Naive B cell (primary cell): Measurements from ENCODE around the gene BHLHE41. TPM values are rescaled to one million over a fixed set of nuclear protein-coding genes. Genes with fewer than 3 reads are reported as not detected.

Experiments
- ATAC-seq, 2 donors: fragments of 150-1000 bp; cut with Tn5 transposase; 2 replicates each; pipeline ENCODE4 v1.10.0; 2021; ENCODE audit warnings: low read depth in 2 of 2, mild to moderate bottlenecking in 2 of 2, moderate library complexity in 2 of 2
- DNase-seq: peaks from one replicate; pipeline ENCODE4 v3.0.0; 2022
- H3K27ac Mint-ChIP-seq, 6 donors: one replicate each; pipeline ENCODE4 v1.8.0; 2020 to 2022; ENCODE audit warnings: mild to moderate bottlenecking in 6 of 6, mixed read lengths in 6 of 6, moderate library complexity in 5 of 6, inconsistent platforms in 2 of 6
- H3K27me3 Mint-ChIP-seq, 3 donors: one replicate each; pipeline ENCODE4 v1.8.0; 2021 to 2022; ENCODE audit warnings: mixed read lengths in 3 of 3, mild to moderate bottlenecking in 1 of 3
- H3K36me3 Mint-ChIP-seq, 2 donors: one replicate each; pipeline ENCODE4 v1.8.0; 2020 to 2022; ENCODE audit warnings: mixed read lengths in 2 of 2, inconsistent platforms in 1 of 2, mild to moderate bottlenecking in 1 of 2
- H3K4me1 Mint-ChIP-seq, 3 donors: one replicate each; pipeline ENCODE4 v1.8.0; 2020 to 2022; ENCODE audit warnings: mixed read lengths in 3 of 3, inconsistent platforms in 1 of 3, mild to moderate bottlenecking in 1 of 3, moderate library complexity in 1 of 3
- H3K4me3 Mint-ChIP-seq, 8 donors: one replicate each; pipeline ENCODE4 v1.8.0; 2020 to 2022; ENCODE audit warnings: mild to moderate bottlenecking in 8 of 8, mixed read lengths in 8 of 8, moderate library complexity in 8 of 8, inconsistent platforms in 2 of 8
- H3K9me3 Mint-ChIP-seq, 7 donors: one replicate each; pipeline ENCODE4 v1.8.0; 2020 to 2022; ENCODE audit warnings: mixed read lengths in 7 of 7, mild to moderate bottlenecking in 5 of 7, inconsistent platforms in 2 of 7, moderate library complexity in 1 of 7
- polyA plus RNA-seq, 6 donors: library from polyadenylated mRNA; unstranded; fragments of 300-500 nt; fragmentation: Illumina TruSeq; gene quantifications; one replicate each; pipeline ENCODE4 v1.2.3, GENCODE V29; 2021; ENCODE audit warnings: low read depth in 6 of 6

BHLHE41 gene
- polyA plus RNA-seq, 6 donors from 2014 or later: 0.56 to 5.7 (median 2.3) TPM; not detected in 1

DNA sequence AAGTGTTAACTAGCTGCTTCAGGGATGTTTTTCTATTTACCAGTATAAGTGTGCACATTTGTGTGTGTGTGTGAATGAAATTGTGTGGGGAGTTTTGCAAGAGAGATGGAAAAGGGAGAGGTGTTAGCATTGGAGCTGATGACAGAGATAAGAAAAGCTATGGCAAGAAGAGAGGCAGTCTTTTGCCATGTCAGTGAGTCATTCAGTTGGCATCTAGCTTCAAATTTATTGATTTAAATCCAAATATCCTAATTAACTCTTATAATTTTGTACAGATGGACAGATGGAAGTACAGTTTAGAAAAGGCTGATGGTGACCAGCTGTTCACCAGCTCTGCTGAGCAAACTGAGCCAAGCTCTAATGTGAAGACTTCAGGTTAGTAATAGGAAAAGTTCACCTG is 3.3 kb upstream of the BHLHE41 start:
- H3K27ac Mint-ChIP-seq: peak overlapping the region in 1 of 6 donors; percentile 21
- H3K9me3 Mint-ChIP-seq: no peaks in the 10 kb centered on the region
- peaks cover 38 to 64% (median 61%) of the 10 kb centered on the region in 3 donors for H3K4me1 Mint-ChIP-seq
- H3K36me3 Mint-ChIP-seq: no peaks in the 10 kb centered on the region
- ATAC-seq (no peak), DNase-seq (no peak)
- H3K27me3 Mint-ChIP-seq: peaks cover 0 to 21% (median 1%) of the 10 kb centered on the region in 3 donors
- peak overlapping the region in 1 of 8 donors; percentile 92 for H3K4me3 Mint-ChIP-seq

DNA sequence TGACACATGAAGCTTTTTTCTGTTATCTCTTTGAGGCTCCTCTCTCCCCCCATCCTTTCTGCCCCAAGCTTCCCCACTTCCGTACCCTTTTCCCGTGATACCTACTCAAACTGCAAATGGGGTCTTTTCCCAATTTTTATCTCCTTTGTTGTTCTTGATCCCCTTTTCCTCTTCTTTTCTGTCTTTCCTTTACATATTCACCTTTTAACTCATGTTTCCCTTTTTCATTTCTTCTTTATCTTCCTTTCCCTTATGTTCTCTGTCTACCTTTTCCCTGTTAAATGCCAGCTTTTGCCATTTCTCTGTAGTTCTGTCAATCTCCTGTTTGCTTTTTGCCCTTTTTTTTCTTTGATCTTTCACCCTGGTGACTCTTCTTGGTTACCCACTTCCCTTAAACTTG is 2.6 kb upstream of the BHLHE41 start:
- DNase-seq: no peak
- Mint-ChIP-seq H3K4me3 (peak overlapping the region in 6 of 8 donors; percentile 64 to 97 (median 94)), H3K9me3 (no peaks in the 10 kb centered on the region), H3K27me3 (peaks cover 0 to 19% (median 5%) of the 10 kb centered on the region in 3 donors), H3K36me3 (no peaks in the 10 kb centered on the region), H3K27ac (peak overlapping the region in 4 of 6 donors; percentile 21 to 71 (median 46)), H3K4me1 (peaks cover 42 to 62% (median 57%) of the 10 kb centered on the region in 3 donors)
- ATAC-seq: no peak

DNA sequence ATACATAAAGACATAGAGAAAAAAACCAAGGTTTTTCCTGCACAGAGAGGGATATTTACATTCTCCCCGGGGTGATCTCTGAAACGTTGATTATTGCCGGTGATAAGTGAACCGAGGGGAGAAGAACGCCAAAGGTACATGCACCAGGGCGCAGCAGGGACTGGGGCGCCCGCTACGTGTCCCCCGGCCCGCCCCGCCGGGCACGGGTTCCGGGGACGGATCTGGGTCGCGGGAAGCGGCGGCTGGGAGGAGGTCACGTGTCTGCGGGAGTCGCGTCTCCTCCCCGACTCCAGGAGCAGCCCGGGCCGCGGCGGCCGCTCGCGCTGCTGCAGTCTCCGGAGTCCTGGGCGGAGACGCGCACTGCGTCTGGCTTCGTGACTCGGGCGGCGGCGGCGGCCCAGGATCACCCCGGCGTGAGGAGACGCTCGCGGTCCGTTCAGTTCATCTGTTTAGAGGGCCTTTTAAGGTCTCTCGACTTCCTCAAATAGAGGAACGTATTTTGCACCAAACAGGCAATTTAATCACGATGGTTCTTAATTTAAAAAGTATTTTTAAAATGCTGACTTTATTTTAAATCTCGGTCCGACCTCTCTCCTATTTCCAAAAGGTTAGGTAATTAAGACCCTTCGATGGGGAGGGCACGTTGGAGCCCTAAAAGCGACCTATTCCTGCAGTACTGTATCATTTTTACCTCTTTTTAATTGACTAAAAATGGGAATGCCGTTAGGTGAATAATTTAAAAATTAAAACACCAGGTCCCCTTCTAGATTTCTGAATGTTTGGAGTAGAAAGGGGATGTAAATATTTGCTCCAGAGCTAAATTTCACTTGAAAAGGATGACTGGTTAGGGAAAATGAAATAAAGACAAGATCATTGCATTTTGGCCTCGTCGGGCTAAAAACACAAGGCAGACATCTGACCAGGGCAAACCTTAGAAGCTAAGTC is 1.8 kb upstream of the BHLHE41 start:
- Mint-ChIP-seq H3K4me1 (peaks cover 44 to 66% (median 58%) of the 10 kb centered on the region in 3 donors), H3K27ac (peak overlapping the region in 3 of 6 donors; percentile 81 to 90 (median 87)), H3K27me3 (peaks cover 0 to 22% (median 8%) of the 10 kb centered on the region in 3 donors), H3K36me3 (no peaks in the 10 kb centered on the region), H3K9me3 (no peaks in the 10 kb centered on the region), H3K4me3 (peak overlapping the region; percentile 92 to 97 (median 95))
- ATAC-seq (peak; percentile 46 to 48), DNase-seq (peak; percentile 70)

DNA sequence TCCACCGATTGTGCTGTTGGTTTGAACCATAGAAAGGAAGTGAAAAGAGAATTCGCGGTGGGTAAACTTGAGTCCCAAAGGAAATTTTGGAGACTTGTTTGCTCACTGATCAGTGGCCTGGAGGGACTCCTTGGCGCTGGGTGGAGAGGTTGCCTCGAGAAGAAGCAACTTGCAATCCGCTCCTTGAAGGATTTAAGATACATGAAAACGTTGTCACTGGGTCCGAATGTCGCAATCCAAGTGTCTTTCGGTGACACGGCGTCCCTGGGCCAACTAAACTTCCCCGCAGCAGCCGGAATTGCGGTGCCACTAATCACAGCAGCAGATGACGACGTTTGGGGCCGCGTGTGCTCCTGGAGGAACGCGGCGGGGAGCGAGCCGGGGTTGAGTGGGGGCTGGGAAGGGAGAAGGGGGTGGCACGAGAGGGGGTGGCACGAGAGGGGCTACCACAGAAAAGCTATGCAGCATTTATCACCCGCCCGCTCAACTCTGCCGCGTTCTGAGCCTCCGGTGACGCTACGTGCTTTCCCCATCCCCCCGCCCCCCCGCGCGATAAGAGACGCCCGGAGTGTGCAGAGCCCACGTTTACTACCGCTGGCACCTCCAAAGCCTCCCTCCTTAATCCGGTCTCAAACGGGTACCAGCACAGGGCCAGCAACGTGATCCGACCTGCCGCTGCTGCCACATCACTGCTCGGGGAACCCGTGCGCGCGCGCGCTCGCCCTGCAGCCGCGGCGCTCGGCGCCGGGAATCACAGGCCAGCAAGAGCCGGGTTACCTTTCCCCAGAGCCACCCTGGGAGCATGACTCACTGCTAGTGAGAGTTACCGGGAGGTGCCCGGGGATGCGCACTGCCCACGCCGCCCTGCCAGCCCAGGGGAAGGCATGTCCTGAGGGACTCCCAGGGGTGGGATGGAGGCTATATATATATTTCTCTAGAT is 833 bp upstream of the BHLHE41 start:
- ATAC-seq: peak; percentile 21 to 27
- DNase-seq: peak; percentile 42
- Mint-ChIP-seq H3K4me1 (peaks cover 40 to 61% (median 54%) of the 10 kb centered on the region in 3 donors), H3K27ac (peak overlapping the region; percentile 54 to 95 (median 88)), H3K27me3 (peaks cover 0 to 25% (median 8%) of the 10 kb centered on the region in 3 donors), H3K4me3 (peak overlapping the region; percentile 92 to 97 (median 95)), H3K36me3 (no peaks in the 10 kb centered on the region), H3K9me3 (no peaks in the 10 kb centered on the region)

DNA sequence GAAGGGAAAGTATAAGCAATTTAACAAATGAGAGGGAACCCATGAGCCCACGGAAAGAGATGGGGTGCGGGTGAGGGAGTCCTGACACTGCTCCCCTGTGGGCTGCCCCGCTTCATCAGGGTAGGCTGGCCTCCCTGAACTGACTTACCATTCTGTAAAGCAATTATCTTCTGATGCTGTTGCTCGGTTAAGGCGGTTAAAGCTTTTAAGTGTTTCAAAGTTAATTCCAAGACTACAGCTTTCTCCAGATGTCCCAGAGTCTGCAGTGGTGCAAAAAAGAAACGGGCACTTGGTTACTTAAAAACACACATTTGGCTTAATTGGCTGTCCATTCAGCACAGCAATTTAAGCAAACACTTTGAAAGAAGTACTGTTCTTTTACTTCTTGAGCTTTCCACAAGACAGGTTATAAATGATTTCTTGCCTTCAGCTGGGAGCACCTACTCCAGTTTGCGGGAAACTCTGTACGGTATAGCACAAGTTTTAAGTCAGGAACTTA is 1.3 kb downstream of the BHLHE41 start:
- DNase-seq (no peak), ATAC-seq (no peak)
- Mint-ChIP-seq H3K27me3 (peaks cover 0 to 29% (median 12%) of the 10 kb centered on the region in 3 donors), H3K4me3 (peak overlapping the region; percentile 92 to 97 (median 94)), H3K9me3 (no peaks in the 10 kb centered on the region), H3K4me1 (peaks cover 43 to 58% (median 55%) of the 10 kb centered on the region in 3 donors), H3K27ac (peak overlapping the region; percentile 87 to 96 (median 92)), H3K36me3 (no peaks in the 10 kb centered on the region)

DNA sequence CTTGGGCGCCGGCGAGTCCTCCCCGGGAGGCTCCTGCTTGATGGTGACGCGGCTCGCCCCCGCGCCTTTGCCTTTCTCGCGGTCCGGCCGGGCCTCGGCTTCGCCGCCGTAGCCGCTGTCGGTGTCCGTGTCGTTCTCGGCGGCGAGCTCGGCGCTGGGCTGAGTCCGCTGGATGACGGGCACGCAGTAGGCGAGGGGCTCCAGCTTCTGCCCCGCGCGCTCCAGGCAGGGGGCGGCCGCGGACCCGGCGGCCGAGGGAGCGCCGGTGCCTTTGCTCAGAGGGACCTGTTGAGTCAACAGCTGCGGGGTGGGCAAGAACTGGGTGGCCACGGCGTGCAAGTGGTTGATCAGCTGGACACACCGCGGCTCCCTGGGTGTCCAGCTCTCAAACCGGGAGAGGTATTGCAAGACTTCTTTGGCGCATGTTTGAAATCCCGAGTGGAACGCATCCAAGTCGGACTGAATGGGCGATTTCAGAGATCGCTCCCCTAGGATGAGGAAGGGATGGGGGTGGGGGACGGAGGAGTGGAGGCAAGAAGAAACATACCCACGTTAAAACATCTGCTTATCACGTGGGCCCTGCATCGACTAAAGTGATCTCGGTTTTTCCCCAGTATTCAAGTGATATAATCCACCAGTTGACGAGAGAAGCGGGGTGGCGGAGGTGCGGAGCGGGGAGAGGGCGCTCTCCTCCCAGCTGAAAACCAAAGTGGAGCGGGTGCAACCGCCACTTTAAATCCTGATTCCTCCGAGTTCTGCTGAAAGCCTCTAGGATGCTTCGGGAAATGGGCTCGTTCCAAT is 2.0 kb downstream of the BHLHE41 start:
- peaks cover 47 to 62% (median 61%) of the 10 kb centered on the region in 3 donors for H3K4me1 Mint-ChIP-seq
- H3K9me3 Mint-ChIP-seq: no peaks in the 10 kb centered on the region
- DNase-seq: peak; percentile 46
- peak overlapping the region; percentile 87 to 96 (median 92) for H3K27ac Mint-ChIP-seq
- H3K4me3 Mint-ChIP-seq: peak overlapping the region; percentile 92 to 97 (median 94)
- peaks cover 0 to 25% (median 12%) of the 10 kb centered on the region in 3 donors for H3K27me3 Mint-ChIP-seq
- ATAC-seq: peak; percentile 37 to 38
- no peaks in the 10 kb centered on the region for H3K36me3 Mint-ChIP-seq

DNA sequence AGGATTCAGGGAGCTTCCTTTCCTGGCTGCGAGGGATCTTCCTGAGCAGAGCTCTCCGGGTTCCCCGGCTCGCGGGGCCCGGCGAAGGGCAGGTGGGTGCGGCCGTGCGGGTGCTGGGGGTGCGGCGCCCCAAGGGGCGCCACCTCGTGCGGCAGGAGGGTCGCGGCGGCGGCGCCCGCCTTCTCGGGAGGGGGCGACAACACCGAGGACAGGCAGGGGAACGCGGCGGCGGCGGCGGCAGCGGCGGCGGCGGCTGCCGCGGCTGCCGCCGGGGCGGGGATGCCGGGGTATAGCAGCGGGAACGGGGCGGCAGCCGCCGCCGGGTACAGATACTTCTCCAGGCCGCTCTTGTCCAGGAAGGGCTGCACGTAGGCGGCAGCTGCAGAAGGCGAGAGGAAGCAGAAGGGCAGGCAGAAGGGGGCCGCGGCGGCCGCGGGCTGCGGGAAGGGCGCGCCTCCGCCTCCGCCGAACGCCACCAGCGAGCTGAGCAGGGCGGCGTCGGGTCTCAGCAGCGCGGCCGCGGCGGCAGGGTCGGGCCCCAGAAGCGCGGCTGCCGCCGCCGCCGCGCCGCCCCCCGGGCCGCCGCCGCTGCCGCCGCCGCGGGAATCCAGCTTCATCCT is 2.7 kb downstream of the BHLHE41 start:
- Mint-ChIP-seq H3K4me1 (peaks cover 41 to 59% (median 58%) of the 10 kb centered on the region in 3 donors), H3K27me3 (peaks cover 0 to 18% (median 12%) of the 10 kb centered on the region in 3 donors), H3K27ac (peak overlapping the region in 4 of 6 donors; percentile 22 to 89 (median 76)), H3K4me3 (peak overlapping the region; percentile 83 to 97 (median 87)), H3K36me3 (no peaks in the 10 kb centered on the region), H3K9me3 (no peaks in the 10 kb centered on the region)
- DNase-seq (peak; percentile 58), ATAC-seq (peak; percentile 20 to 22)

DNA sequence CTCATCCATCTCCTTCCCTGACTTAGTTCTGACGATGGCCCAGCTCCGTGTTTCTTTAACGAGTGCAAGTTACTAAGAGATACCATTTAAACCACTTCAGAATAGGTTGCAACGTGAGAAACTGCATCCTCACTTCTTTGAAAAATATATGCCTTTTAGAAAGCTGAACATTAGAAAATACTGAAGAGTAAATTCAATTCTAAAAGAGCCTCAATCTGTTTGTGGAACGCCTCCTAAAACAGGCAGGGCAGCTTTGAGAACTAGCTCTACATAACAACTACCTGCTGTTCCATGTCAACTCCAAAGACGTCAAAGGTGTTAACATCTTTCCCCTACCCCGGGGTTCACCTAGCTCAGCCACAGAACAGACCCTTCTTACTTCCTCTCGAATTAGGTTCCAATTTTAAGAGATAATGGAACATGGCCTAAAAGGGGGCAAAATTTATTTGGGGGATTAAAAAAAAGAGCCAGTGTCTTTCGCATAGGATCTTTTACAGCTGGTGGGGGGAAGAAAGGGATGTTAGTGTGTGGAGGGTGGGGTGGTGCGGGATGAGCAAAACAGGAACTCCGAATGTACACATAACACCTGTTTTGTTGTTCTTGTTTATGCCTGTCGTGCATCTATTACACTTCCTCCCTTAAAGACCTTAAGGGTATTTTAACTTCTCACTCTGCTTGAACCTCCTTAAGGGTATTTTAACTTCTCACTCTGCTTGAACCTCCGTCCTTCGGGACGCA is 3.3 kb downstream of the BHLHE41 start:
- peak; percentile 35 for DNase-seq
- H3K4me3 Mint-ChIP-seq: peak overlapping the region; percentile 82 to 97 (median 87)
- peaks cover 0 to 16% (median 12%) of the 10 kb centered on the region in 3 donors for H3K27me3 Mint-ChIP-seq
- no peaks in the 10 kb centered on the region for H3K9me3 Mint-ChIP-seq
- H3K27ac Mint-ChIP-seq: peak overlapping the region in 5 of 6 donors; percentile 7 to 87 (median 22)
- no peaks in the 10 kb centered on the region for H3K36me3 Mint-ChIP-seq
- peaks cover 41 to 60% (median 56%) of the 10 kb centered on the region in 3 donors for H3K4me1 Mint-ChIP-seq
- ATAC-seq: peak; percentile 11 to 22

DNA sequence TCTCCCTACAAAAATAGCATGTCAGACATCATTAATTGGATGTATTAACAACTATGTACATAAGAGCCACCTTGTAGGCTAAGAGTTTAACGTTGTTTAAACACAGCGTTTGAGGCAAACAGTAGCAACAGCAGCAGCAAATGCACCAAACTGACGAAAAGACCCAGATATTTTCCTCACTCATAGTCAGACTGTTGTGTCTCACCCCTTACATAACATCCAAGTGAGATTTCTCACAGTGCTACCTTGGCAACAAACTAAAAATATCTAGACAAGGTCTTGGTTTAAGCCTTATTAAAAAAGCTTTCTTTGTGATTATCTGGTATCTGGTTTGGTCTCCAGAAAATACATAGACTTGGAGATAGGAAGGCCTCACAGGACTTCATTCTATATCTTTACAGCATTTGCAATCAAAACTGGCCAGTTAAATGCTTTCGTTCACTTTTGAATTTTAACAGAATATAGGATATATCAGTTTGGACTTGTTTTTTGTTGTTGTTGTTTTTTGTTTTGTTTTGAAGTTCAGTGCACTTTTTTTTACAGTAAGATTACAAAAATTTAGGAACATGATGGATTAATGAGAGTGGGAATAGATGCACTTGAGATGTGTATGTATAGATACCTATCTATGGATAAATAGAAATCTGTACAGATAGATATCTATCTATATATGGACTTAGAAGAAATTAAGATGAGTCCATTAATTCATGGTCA is 4.1 kb downstream of the BHLHE41 start:
- Mint-ChIP-seq H3K36me3 (no peaks in the 10 kb centered on the region), H3K9me3 (no peaks in the 10 kb centered on the region), H3K4me3 (peak overlapping the region in 5 of 8 donors; percentile 36 to 97 (median 87)), H3K27me3 (peaks cover 0 to 16% (median 12%) of the 10 kb centered on the region in 3 donors), H3K27ac (peak overlapping the region in 4 of 6 donors; percentile 15 to 87 (median 36)), H3K4me1 (peaks cover 41 to 57% (median 56%) of the 10 kb centered on the region in 3 donors)
- DNase-seq (no peak), ATAC-seq (no peak)

DNA sequence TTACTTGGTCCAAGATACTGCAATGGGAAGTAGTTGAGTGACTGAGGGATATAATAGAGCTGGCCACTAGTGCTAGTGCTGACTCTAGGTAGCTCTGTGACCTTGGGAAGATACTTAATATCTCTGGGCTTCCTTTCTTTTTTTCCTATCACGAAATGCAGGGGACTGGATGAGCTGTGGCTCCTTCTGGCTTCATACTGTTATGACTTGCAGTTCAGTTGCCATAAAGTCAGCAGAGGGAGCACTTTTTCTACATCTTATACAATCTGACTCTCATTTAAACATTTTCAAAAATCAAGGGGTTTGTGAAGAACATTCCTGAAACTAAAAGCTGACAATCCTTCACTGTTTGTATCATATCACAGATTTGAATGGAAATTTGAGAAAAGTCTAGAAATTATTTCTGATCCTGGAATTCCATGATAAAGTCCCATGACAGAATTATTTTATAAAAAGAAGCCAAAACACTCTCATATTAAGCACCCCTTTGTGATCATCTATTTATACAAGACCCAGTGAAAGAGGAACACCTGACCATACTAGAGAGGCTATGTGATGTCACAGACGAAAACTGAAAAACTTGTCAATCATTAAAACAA is 5.3 kb downstream of the BHLHE41 start:
- Mint-ChIP-seq H3K4me1 (peaks cover 33 to 58% (median 49%) of the 10 kb centered on the region in 3 donors), H3K4me3 (peak overlapping the region in 3 of 8 donors; percentile 15 to 64 (median 47)), H3K27ac (peak overlapping the region in 3 of 6 donors; percentile 40 to 83 (median 71)), H3K36me3 (no peaks in the 10 kb centered on the region), H3K27me3 (peaks cover 0 to 16% (median 12%) of the 10 kb centered on the region in 3 donors), H3K9me3 (no peaks in the 10 kb centered on the region)
- peak; percentile 34 for DNase-seq
- peak in 1 of 2 donors; percentile 19 for ATAC-seq
